ENCODE results near the gene PSMB7. TPM values are rescaled to one million over a fixed set of nuclear protein-coding genes. Genes with fewer than 3 reads are reported as not detected.

Gene PSMB7
- total and polyA plus RNA-seq, 2 of the 4 experiments (the other 2 are of a cell fraction), result 340 to 430 TPM

GRCh38 chr9:124439686-124440243, 24.5 kb upstream of the PSMB7 start:
- H3K9me1 ChIP-seq (ENCODE audit: insufficient read depth, low read length), result no peaks in the 10 kb centered on the region
- H2BK5ac ChIP-seq (ENCODE audit: low read depth, low read length, poor library complexity, severe bottlenecking), result no peak overlapping the region
- H2BK15ac ChIP-seq (ENCODE audit: low read depth, low read length), result no peak overlapping the region
- H3K4me3 ChIP-seq (ENCODE audit: insufficient read depth, low read depth, low read length), result no peak overlapping the region
- no peak overlapping the region for H3K23ac ChIP-seq (ENCODE audit: low read depth, low read length)
- no peak overlapping the region for H2BK120ac ChIP-seq (ENCODE audit: low read depth, low read length)
- no peak overlapping the region for H3K27ac ChIP-seq (ENCODE audit: insufficient read depth, low read length)
- dilution Hi-C loops (cut with HindIII; ENCODE audit: low sequenced_read_pairs, unreplicated experiment), result no loop called here
- no peak overlapping the region for H3K4ac ChIP-seq (ENCODE audit: low read depth, low read length)
- no peak overlapping the region for H2AK9ac ChIP-seq (replicated peaks; ENCODE audit: low read depth, low read length, poor library complexity)
- H2AK5ac ChIP-seq (ENCODE audit: low read depth, low read length), result no peak overlapping the region
- ChIA-PET POLR2A (ENCODE audit: unreplicated experiment) (interaction anchor here (0.6 kb wide), 1 partner anchor 336 kb away, joined by 7 read pairs; no protein-coding TSS in a partner anchor), CTCF (no interaction called here)
- DNase-seq, result no peak
- H3K36me3 ChIP-seq (ENCODE audit: control insufficient read depth, insufficient read depth, low read length), result no peaks in the 10 kb centered on the region
- H4K5ac ChIP-seq (ENCODE audit: low read depth, low read length), result no peak overlapping the region
- H3K14ac ChIP-seq (replicated peaks; ENCODE audit: low read depth, low read length), result no peak overlapping the region
- H3K27me3 ChIP-seq (ENCODE audit: control insufficient read depth, insufficient read depth, low read length), result peaks cover 35% of the 10 kb centered on the region
- H2AFZ ChIP-seq (replicated peaks; ENCODE audit: low read length, poor library complexity), result no peak overlapping the region
- H3K4me1 ChIP-seq (ENCODE audit: control insufficient read depth, insufficient read depth, low read length), result no peaks in the 10 kb centered on the region
- H4K8ac ChIP-seq (ENCODE audit: low read depth in 2 of 2, low read length in 2 of 2), result no peak overlapping the region
- no peak overlapping the region for H4K91ac ChIP-seq (ENCODE audit: insufficient read depth, low read depth, low read length)
- TF ChIP-seq CEBPB (IDR thresholded peaks at IDR 0.05; ENCODE audit: low read depth, low read length) (no peak), NFE2L2 (IDR thresholded peaks at IDR 0.05; ENCODE audit: low read depth, low read length) (no peak), FOS (IDR thresholded peaks at IDR 0.05; ENCODE audit: low read depth, low read length) (no peak), ELK1 (IDR thresholded peaks at IDR 0.05; ENCODE audit: borderline replicate concordance, low read depth, low read length) (no peak), CHD1 (IDR thresholded peaks at IDR 0.05; ENCODE audit: low read depth, low read length) (no peak), MAZ (IDR thresholded peaks at IDR 0.05; ENCODE audit: borderline replicate concordance, low read depth, low read length) (no peak), RAD21 (IDR thresholded peaks at IDR 0.05; ENCODE audit: low read length) (no peak), SMC3 (IDR thresholded peaks at IDR 0.05; ENCODE audit: low read depth, low read length) (no peak), BHLHE40 (IDR thresholded peaks at IDR 0.05; ENCODE audit: low read depth, low read length) (no peak), USF2 (IDR thresholded peaks at IDR 0.05; ENCODE audit: low read depth, low read length) (no peak), CTCF (conservative IDR thresholded peaks at IDR 0.05; ENCODE audit: low read depth, low read length) (no peak), POLR2A (IDR thresholded peaks at IDR 0.05; ENCODE audit: low read depth, low read length) (no peak), RCOR1 (IDR thresholded peaks at IDR 0.05; ENCODE audit: insufficient replicate concordance, low read length) (no peak), MAFK (IDR thresholded peaks at IDR 0.05; ENCODE audit: low read depth, low read length) (no peak), RFX5 (IDR thresholded peaks at IDR 0.05; ENCODE audit: low read depth, low read length) (no peak), MXI1 (IDR thresholded peaks at IDR 0.05; ENCODE audit: borderline replicate concordance, low read depth, low read length) (no peak)
- ATAC-seq (ENCODE audit: low read depth), result no peak
- no TSS peak for BruUV-seq (replicated peaks)
- WGBS, 2 experiments (ENCODE audit: extremely low coverage in 2 of 2, insufficient read length in 1 of 2), result 60% methylated on average over 1 of the region's 6 CpGs; no CpG with 5 or more reads in 1 of the 2 experiments
- intact Hi-C loops (cut with micrococcal nuclease), result no loop called here
- no peak overlapping the region for H3K4me2 ChIP-seq (ENCODE audit: low read depth, low read length)
- H3K9me3 ChIP-seq (ENCODE audit: control insufficient read depth, insufficient read depth, low read length), result peaks cover 13% of the 10 kb centered on the region
- H3K56ac ChIP-seq (ENCODE audit: extremely low read depth, insufficient read depth, low read length), result no peak overlapping the region
- no peaks in the 10 kb centered on the region for H4K20me1 ChIP-seq (ENCODE audit: insufficient read depth, low read length)
- no peak overlapping the region for H2BK20ac ChIP-seq (ENCODE audit: low read depth, low read length)
- H3K18ac ChIP-seq (ENCODE audit: low read depth, low read length), result no peak overlapping the region
- H3K9ac ChIP-seq (ENCODE audit: low read depth, low read length), result no peak overlapping the region
- in situ Hi-C loops (cut with MboI; ENCODE audit: low sequenced_read_pairs), result no loop called here
- H3K79me1 ChIP-seq (ENCODE audit: low read depth in 1 of 2, low read length in 2 of 2), result no peaks in the 10 kb centered on the region
